ENCODE results near the gene FCRL4.
"Not testable (repeated sequence)": the region's sequence is repeated elsewhere in the genome, so short reads cannot be mapped to it uniquely, and the experiment has no call there.

DNA sequence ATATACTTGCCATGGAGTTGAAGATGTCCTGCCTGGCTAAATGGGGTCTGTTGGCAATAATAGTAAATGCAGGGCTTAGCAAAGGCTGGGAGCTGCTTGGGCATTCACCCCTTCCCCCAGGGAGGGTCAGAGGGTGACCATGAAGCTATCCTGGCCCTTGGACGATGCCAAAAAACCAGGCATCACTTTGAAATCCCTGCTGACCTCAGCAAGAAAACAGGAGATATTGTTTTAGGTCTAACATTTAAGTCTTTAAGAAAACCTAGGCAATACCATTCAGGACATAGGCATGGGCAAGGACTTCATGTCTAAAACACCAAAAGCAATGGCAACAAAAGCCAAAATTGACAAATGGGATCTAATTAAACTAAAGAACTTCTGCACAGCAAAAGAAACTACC, 49.8 kb downstream of the FCRL4 start:
- TF ChIP-seq, protein P1, sequence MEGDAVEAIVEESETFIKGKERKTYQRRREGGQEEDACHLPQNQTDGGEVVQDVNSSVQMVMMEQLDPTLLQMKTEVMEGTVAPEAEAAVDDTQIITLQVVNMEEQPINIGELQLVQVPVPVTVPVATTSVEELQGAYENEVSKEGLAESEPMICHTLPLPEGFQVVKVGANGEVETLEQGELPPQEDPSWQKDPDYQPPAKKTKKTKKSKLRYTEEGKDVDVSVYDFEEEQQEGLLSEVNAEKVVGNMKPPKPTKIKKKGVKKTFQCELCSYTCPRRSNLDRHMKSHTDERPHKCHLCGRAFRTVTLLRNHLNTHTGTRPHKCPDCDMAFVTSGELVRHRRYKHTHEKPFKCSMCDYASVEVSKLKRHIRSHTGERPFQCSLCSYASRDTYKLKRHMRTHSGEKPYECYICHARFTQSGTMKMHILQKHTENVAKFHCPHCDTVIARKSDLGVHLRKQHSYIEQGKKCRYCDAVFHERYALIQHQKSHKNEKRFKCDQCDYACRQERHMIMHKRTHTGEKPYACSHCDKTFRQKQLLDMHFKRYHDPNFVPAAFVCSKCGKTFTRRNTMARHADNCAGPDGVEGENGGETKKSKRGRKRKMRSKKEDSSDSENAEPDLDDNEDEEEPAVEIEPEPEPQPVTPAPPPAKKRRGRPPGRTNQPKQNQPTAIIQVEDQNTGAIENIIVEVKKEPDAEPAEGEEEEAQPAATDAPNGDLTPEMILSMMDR (IDR thresholded peaks at IDR 0.05), result not testable (repeated sequence)
- not testable (repeated sequence) for TF ChIP-seq POLR2A (IDR thresholded peaks at IDR 0.05)

All from heart left ventricle (tissue), 13 donors.